MM.1S (cell line): ENCODE results near the gene CEP170B.

Experiments
- CTCF ChIP-seq: fragments of 300-600 bp; sonication (generic); IDR thresholded peaks from 2 replicates; pipeline ENCODE4 v1.5.1; 2016; ENCODE audit warnings: antibody characterized with exemption, low read length, mixed read lengths
- EZH2 ChIP-seq: fragments of 300-600 bp; sonication (generic); optimal IDR thresholded peaks from 2 replicates; pipeline ENCODE3; 2017; ENCODE audit warnings: low read depth, mild to moderate bottlenecking, antibody characterized with exemption, low read length, mixed read lengths
- EZH2phosphoT487 ChIP-seq: fragments of 300-600 bp; sonication (generic); IDR thresholded peaks from 2 replicates; pipeline ENCODE4 v1.6.1; 2018; ENCODE audit warnings: antibody characterized with exemption, low read length

GRCh38 chr14:104938436-104938835 lies 73.4 kb downstream of the CEP170B start:
- no peak for TF ChIP-seq CTCF
- no peak for TF ChIP-seq EZH2
- no peak for TF ChIP-seq EZH2phosphoT487
